EH (cell line): ENCODE results near the gene AATK.
A peak's percentile ranks its signal among the peaks of the same experiment; 100 is the strongest.

ENCODE experiments used
- DNase-seq: peaks from one replicate; pipeline ENCODE4 v3.0.0-alpha.2; 2015; ENCODE audit warnings: low read depth

Gene AATK

GRCh38 chr17:81166033-81166492, at the start of gene AATK:
AATK (minus strand) TSS chr17:81166221; CDS start chr17:81165992, 229 bp downstream.
- DNase-seq = no peak

- no peak for DNase-seq
These were observed 48.0 kb upstream of the AATK start for GRCh38 chr17:81213978-81214377.

- DNase-seq = no peak
These were observed 46.3 kb upstream of the AATK start for GRCh38 chr17:81212365-81212764.

GRCh38 chr17:81210868-81211267, 44.8 kb upstream of the AATK start:
- DNase-seq = no peak

GRCh38 chr17:81210466-81210865, 44.4 kb upstream of the AATK start:
- no peak for DNase-seq

- no peak for DNase-seq
These were observed 43.1 kb upstream of the AATK start for GRCh38 chr17:81209141-81209540.

GRCh38 chr17:81208651-81209050, 42.6 kb upstream of the AATK start:
- DNase-seq = no peak

GRCh38 chr17:81207610-81208581, 41.9 kb upstream of the AATK start:
- DNase-seq = no peak

- DNase-seq = no peak
These were observed 40.6 kb upstream of the AATK start for GRCh38 chr17:81206657-81207056.

GRCh38 chr17:81206166-81206565, 40.1 kb upstream of the AATK start:
- DNase-seq = no peak

GRCh38 chr17:81204578-81204977, 38.6 kb upstream of the AATK start:
- no peak for DNase-seq

- DNase-seq = no peak
These were observed 37.1 kb upstream of the AATK start for GRCh38 chr17:81203136-81203535.

GRCh38 chr17:81202318-81202717, 36.3 kb upstream of the AATK start:
- DNase-seq = no peak

- DNase-seq = peak; percentile 68
These were observed 34.9 kb upstream of the AATK start for GRCh38 chr17:81200695-81201580.

GRCh38 chr17:81200201-81200600, 34.2 kb upstream of the AATK start:
- no peak for DNase-seq

GRCh38 chr17:81199482-81199830, 33.4 kb upstream of the AATK start:
- DNase-seq = no peak

- no peak for DNase-seq
These were observed 32.9 kb upstream of the AATK start for GRCh38 chr17:81198826-81199481.

GRCh38 chr17:81197831-81198490, 31.9 kb upstream of the AATK start:
- DNase-seq = no peak

GRCh38 chr17:81197409-81197795, 31.4 kb upstream of the AATK start:
- DNase-seq = no peak

- no peak for DNase-seq
These were observed 30.7 kb upstream of the AATK start for GRCh38 chr17:81196505-81197408.
